Inflammatory macrophage treated with lipopolysaccharide for 1 hour (primary cell): Measurements from ENCODE around the gene PUS1.
A peak's percentile ranks its signal among the peaks of the same experiment; 100 is the strongest.
"Not testable (repeated sequence)": the region's sequence is repeated elsewhere in the genome, so short reads cannot be mapped to it uniquely, and the experiment has no call there.

Source experiments
- DNase-seq, 2 donors: peaks; one replicate each; pipeline ENCODE4 v3.0.0-alpha.2; 2020 to 2022

PUS1 gene

DNA sequence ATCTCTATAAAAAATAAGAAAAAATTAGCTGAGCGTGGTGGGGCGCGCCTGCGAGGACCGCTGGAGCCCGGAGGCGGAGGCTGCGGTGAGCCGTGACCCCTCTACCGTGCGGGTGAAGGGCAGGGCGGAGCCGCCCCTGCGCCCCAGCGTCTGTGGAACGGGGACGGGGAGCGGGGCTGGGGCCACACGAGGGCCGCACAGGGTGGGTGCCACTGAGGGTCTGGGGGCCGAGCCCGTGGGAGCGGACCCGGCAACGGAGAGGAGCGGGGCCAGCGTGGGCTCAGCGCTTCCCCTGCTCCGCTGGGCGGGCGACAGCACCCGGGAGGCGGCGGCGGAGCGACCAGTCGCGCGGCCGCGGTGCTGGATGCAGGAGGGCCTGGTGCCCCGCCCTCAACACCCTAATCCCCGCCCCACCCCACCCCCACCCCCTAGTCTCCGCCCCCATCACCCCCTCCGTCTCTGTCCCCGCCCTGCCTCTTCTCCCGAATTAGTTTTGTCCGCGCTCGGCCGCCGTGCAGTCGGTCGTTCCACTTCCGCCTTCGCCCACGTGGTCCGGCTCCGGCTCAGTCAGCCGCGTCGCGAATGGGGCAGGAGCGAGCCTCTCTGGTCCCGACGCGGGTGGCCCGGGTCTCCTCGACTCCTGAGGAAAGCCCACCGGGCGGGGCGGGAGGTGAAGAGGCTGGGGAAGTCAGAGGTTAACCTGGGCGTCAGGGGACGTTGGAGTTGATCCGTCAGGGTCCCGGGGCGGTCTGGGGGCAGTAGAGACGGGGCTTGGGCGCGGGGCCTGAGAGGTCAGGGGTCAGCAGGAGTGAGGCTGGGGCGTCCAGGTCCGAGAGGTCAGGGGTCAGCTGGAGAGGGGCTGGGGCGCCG is at the start of gene PUS1:
PUS1 (plus strand) TSS at position 566 of the 870 bp plus-strand sequence. CDS start 447 bp downstream, outside the sequence.
- peak; percentile 92 for DNase-seq

DNA sequence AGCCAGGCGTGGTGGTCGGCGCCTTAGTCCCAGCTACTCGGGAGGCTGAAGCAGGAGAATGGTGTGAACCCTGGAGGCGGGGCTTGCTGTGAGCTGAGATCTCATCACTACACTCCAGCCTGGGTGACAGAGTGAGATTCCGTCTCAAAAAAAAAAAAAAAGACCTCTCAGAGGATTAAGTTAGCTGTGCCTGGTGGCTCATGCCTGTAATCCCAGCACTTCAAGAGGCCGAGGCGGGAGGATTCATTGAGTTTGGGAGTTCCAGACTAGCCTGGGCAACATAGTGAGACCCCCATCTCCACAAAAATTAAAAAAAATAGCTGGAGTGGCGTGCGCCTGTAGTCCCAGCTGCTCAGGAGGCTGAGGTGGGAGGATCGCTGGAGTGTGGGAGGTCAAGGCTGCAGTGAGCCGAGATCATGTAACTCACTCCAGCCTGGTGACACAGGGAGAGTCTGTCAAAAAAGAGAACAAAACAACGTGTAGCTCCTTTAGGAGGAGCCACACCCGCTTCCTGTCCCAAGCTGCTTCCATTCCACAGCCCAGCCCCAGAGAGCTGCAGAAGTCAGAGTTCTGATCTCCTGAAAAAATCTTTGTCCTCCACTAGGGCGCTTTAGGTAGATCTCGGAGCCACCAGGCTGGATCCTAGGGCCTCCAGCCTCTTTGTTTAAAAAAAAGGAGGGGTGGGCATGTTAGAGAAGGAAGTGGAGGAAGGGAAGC is 46.1 kb upstream of the PUS1 start:
- peak; percentile 57 to 59 for DNase-seq

DNA sequence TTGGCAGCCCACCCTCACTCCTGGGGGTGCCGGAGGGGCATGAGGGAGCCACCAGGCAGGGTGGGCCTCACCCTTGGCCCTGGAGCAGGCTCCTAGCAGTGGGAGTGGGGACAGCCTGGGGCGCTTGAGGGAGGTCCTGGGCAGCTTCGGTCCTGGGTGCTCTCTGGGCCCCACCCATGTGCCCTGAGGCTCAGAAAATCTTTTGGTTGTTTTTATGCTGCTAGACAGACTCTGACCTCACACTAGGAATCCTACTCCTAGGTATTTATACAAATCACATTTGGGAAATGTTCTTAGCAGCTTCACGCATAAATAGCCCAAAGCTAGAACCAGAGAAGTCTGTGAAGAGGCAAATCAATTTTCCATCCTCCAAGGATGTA is 45.6 kb upstream of the PUS1 start:
- DNase-seq: no peak

DNA sequence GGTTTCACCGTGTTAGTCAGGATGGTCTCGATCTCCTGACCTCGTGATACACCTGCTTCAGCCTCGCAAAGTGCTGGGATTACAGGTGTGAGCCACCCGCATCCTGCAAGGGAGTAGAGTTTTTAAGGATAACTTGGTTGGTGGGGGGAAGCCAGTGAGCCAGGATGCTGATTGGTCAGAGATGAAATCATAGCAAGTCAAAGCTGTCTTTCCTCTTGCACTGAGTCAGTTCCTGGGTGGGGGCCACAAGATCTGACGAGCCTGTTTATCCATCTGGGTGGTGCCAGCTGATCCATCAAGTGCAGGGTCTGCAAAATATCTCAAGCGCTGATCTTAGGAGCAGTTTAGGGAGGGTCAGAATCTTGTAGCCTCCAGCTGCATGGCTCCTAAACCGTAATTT is 44.0 kb upstream of the PUS1 start:
- not testable (repeated sequence) for DNase-seq

DNA sequence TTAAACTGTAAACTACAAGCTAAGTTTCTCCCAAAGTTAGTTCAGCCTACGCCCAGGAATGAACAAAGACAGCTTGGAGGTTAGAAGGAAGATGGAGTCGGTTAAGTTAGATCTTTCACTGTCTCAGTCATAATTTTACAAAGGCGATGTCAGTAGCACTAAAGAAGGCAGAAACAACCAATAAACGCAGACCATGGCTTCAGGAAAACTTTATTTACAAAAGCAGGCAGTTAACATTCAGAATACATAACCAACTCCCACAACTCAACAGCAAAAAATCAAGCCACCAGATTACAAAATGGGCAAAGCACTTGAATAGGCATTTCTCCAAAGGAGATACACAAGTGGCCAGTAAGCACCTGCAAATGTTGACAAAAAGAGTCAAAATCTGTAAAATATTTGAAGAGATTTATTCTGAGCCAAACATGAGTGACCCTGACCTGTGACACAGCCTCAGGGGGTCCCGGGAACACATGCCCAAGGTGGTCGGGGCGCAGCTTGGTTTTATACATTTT is 43.5 kb upstream of the PUS1 start:
- DNase-seq: no peak

DNA sequence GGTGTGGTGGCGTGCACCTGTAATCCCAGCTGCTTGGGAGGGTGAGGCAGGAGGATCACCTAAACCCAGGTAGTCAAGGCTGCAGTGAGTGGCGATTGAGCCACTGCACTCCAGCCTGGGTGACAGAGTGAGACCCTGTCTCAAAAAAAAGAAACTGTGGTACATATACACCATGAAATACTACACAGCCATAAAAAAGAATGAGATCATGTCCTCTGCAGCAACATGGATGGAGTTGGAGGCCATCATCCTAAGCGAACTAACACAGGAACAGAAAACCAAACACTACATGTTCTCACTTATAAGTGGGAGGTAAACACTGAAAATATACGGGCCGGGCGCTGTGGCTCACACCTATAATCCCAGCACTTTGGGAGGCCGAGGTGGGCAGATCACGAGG is 37.4 kb upstream of the PUS1 start:
- not testable (repeated sequence) for DNase-seq

DNA sequence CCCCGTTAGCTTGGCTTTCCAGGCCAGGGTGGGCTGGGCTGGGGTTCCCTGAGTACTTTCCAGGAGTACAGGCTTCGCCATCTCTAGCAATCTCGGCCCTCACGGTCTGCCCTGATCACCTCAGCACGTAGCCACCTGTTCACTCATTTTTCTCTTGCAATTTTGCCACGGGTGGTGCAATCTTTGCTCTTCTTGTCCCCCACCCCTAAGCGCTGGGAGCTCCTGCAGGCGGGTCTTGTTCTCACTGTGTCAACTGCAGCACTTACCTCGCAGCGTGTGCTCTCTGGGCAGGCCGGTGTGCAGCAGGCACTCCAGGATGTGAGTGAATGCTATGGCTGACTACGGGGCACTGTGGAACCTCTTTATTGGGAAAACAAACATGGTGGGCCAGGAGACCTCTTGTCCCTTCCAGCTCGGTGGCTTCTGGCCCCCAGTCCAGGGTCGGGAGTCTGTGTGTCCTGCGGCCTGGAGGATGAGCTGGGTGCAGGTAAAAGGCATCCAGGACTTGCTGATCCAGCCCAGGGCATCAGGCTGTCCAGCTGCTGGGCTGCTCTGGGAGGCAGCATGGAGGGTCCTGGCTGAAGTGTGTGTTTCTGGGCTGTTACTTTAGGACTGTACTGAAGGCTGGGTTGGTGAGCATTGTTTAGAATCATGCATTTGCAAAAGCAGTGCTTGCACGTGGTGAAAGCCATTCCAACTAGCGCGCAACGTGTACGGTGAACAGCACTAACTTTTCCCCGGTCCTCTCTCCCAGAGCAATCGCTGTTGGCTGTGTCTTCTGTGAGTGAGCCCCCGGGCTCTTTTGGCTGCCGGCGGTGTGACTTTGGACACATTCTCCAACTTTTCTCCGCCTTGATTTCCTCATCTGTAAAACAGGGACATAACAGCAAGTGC is 36.1 kb upstream of the PUS1 start:
- no peak for DNase-seq

DNA sequence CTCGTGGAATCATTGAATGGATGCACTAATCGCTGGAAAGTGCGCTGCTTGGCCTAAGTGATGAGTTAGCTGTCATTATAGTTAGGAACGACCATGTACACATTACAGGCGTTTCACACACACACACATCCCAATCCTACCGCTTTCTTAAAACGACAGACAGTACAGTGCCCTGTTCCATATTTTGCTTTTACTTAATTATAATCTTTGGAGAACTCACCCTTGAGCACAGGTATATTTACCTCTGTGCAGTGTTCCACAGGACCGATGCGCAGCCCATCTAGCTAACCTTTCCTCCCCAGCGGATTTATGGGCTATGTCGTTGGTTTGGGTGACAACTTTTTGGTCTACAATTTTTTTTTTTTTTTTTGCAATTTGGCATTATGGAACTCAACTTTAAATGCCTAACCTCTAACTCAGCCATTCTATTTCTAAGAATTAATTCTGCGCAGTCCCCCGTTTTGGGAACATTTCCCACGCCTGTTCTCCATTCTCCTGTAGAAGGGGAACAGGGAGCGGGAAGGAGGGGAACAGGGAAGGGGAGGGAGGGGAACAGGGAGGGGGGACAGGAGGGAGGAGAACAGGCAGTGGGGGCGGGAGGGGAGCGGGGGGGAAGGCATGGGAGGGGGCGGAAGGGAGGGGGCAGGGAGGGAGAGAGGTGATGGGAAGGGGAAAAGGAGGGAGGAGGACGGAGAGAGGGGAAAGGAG is 35.3 kb upstream of the PUS1 start:
- DNase-seq: no peak

DNA sequence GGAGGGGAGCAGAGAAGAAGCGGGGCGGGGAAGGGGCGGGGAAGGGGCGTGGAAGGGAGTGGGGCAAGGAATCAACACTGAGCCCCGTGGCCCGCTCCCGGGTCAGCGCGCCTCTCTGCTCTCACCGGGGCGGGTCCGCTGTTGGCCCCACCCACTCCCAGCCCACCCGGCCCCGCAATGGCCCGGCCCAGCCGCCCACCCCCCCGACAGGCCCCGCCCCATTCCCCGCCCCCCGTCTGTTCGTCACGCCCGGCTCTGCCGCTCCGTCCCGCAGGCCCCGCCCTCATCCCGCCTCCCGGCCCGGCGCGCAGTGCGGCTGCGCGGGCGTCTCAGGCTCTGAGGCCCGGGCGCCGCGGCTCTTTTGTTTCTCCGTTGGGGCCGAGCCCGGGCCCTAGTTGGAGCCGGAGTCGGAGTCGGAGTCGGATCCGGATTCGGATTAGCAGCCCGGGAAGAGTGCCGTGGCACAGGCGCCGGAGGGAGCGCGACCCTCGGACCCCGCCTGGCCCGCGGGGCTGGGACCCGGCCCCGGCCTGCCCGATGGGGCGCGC is 34.7 kb upstream of the PUS1 start, which contains the start of gene ULK1:
ULK1 (plus strand) TSS at position 310 of the 548 bp plus-strand sequence. CDS start 380 bp downstream, outside the sequence.
- DNase-seq: peak; percentile 82 to 94

DNA sequence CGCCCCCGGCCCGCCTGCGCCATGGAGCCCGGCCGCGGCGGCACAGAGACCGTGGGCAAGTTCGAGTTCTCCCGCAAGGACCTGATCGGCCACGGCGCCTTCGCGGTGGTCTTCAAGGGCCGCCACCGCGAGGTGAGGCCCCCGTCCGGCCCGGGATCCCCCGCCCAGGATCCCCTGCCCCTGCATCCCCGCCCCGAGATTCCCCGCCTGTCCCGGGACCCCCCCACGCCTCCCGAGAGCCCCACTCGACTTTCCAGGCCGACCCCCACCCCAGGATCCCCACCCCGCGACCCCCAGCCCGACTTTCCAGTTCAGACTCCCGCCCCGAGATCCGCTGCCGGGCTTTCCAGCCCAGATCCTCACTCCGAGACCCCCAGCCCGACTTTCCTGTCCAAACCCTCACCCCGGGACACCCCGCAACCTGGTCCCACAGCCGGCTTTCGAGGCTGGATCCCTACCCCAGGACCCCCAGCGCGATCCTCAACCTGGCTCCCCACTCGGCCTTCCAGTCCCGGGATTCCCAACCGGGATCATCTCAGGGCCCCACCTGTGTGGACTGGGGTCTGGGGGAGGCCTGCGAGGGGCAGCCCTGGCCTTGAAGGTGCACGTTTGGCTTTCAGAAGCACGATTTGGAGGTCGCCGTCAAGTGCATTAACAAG is 34.0 kb upstream of the PUS1 start:
- no peak for DNase-seq

DNA sequence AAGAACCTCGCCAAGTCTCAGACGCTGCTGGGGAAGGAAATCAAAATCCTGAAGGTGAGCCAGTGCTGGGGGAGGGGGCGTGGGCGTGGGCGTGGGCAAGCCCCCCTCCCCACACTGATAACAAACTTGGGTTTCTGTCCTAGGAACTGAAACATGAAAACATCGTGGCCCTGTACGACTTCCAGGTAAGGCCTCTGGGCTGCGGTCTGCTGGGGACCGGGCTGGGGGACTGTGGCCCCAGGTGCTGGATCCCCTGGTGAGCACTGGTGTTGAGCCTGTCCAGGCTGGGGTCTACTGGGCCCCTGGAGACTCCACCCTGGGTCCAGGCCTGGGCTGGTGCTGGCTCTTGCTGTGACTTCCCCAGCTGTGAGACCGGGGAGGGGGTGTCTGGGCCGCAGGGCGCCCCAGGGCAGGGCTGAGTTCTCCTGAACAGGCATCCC is 33.4 kb upstream of the PUS1 start:
- no peak for DNase-seq

DNA sequence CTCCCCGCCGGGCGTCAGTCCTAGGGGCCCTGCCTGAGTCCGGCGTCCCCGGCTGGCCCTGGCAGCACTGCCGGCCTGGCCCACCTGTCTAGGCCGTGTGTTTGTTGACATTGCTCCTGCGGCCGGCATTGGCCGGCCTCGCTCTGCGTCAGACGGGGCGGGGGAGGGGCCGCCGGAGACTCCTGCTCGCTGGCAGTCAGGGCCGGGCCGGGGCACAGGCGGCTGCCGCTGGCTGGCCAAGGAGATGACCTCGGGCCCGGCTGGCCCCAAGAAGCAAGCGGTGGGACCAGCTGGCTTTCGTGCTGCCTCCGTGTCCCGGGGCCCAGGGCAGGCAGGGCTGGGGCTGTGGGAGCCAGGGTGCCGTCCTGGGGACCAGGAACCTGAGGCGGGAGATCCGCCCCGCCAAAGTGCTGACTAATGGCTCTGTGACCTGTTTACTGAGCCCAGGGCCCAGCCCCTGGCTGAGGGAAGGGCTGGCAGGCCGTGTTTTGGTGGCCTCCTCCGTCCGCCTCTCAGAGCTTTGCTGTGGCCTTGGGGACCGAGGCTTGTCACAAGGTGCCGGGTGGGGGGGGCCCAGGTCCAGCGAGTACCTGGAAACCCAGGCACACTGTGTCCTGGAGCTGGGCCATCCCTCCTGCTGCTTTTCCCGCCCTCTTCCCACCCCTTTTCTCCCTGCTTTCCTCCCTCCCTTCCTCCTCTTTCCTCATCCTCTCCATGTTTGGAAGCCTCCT is 32.8 kb upstream of the PUS1 start:
- DNase-seq: peak; percentile 56 to 69

DNA sequence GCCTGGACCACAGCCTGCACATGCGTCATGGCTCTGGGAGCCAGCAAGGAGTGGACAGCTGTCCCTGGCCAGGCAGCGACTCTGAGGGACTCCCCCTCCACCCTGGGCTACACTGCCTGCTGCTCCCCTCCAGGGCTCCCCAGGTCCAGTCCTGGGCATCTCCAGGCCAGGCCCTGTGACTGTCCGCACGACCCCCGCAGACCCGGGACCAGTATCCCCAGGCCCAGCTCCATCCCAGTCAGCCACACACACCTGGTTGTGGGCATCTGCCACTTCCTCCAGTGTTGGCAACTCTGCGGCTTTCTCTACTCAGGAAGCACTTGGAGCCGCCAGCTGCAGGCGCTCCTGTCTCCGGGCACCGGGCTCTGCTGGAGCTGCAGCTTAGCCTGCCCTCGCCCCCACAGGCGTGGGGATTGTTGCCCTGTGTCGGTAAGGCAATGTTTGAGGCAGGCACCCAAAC is 32.2 kb upstream of the PUS1 start:
- no peak for DNase-seq

DNA sequence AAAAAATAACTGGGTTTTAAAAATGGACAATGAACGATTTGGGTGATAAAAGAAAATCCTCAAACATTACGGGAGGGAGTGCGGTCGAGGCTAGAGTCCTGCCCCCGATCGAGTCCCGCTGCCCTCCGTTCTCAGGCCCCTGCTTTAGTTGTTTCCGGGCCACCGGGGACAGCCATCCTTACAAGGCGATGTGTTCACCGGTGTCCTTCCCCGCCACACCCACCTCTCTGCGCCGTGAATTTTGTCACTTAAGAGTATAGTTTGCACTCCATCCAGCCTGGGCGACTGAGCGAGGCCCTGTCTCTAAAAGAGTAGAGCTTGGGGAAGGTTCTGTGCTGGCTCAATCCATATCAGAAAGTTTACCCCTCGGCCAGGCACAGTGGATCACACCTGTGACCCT is 31.8 kb upstream of the PUS1 start:
- DNase-seq: no peak

DNA sequence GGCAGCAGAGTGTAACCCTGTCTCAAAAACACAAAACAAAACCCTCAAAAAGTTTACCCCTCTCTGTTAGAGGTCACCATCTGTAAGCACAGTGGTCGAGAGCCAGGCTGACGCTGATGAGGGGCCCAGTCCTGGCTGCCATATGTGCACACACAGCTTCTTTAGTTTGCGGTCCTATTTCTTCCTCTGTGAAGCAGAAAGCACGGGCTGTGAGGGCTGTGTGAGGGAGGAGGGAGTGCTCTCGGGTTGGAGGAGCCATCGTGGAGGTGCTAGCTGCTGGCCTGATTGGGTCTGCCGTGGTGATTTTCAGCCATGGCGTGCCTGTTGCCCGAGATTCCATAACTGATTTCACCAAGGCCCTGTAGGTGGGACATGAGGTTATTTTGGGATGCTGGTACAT is 31.2 kb upstream of the PUS1 start:
- no peak for DNase-seq

DNA sequence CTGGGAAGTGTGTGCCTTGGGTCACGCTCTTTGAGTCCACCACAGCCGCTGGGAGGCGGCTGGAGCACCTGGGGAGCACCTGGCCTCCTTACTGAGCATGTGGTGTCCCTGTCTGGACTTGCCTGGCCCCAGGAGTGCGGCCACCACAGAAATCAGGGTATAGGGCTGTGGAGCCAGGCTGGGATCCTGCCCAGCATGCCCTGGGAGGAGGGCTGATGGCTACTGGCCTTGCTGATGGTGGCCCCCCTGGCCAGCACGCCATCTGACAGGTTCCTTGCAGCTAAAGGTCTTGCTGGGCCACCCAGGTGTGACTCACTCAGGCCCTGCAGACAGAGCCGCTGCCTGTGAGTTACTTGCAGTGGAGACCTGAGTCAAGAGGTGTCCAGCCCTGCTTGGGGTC is 28.7 kb upstream of the PUS1 start:
- no peak for DNase-seq

DNA sequence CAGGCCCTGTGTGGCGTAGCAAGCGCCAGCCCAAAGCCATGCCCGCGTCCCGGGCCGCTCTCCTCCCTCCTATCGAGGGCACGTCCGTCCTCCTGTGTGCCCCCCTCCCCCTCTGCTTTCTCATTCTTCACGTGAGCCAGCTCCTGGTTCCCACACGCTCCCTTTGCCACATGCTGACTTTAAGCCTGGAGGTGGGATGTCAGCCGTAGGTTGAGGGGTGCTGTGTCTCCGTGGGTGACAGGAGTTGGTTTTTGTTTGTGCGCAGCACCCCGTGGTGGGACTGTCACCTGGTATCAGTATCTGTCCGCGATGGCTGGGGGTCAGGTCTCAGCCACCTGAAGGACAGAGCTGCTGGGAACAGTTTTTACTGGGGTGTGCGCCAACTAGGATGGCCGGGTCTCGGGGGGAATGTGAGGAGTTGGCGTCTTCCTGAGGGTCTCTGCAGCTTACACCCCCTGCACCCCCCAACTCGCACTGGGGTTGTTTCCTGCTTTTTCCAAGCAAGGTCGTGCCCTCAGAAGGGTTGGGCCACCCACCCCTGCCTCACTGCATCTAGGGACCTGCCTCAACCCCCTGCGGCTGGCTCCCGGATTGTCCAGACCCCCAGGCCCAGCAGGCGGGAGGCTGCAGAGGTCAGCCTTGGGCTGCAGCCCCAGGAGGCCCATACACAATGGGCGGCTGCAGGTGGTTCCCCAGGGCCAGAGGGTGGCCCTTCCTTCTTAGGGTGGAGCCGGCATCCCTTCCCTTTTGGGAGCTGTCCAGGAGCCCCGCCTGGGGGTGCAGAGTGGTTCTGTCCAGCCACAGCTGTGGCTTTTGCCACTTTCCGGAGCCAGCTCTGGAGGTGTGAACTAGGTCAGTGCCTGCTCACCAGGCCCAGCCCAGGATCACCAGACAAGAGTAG is 27.4 kb upstream of the PUS1 start:
- DNase-seq: no peak

DNA sequence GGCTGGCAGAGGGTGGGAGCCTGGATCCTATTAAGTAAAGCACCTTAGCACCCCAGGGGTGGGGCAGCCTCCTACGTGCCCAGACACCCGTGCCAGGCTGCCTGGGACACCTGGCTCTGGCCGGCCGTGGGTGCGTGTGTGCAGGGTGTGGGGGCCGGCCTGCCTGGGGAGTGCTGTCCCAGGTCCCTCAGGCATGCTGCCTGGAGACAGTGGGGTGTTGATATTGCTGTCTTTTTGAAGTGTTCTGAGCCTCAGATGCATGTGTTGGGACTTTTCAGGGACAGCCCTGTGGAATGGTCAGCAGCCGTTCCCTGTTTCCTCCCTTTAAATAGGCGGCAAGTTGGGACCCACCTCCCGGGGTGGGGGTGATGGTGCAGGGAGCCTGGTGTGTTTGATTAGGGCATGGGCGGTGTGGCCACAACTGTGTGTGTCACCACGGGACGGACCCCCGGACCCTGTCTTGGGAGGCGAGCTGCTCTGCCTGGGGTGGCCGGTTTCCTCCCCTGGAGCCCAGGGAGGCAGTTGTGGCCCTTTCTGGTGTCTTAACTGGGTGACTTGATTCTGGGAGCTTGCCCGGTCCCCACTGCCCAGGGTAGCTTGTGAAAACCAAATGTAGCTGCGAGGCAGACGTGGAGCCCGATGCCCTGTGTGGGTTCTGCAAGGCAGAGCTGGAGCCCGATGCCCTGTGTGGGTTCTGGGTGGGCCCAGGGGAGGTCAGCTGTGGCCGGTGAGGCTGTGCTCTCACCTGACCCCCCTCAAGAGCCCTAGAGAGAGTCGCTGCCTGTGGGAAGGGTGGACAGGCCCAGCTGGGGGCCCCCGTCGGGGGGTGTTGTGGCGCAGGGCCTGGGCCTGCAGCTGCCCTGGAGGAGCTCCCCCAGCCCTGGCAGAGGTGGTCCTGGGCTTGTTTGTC is 26.5 kb upstream of the PUS1 start:
- no peak for DNase-seq
